Activated CD4-positive, alpha-beta T cell treated with anti-CD3 and anti-CD28 coated beads for 24 hours (primary cell): ENCODE results near the gene ADGRA1.
"Not testable (repeated sequence)": the region's sequence is repeated elsewhere in the genome, so short reads cannot be mapped to it uniquely, and the experiment has no call there.

Experiments
- DNase-seq, 2 donors: peaks; one replicate each; pipeline ENCODE4 v3.0.0-alpha.2; 2020; ENCODE audit warnings: low read depth in 2 of 2

The ADGRA1 gene

GRCh38 chr10:133087679-133088178 is at the start of gene ADGRA1:
Gene ADGRA1, plus strand, starts transcription at chr10:133087924. Its CDS starts 986 bp downstream, at chr10:133088910.
- DNase-seq, result no peak

GRCh38 chr10:133038036-133038823 is 49.5 kb upstream of the ADGRA1 start:
- no peak for DNase-seq

- no peak for DNase-seq
These were observed 48.5 kb upstream of the ADGRA1 start for GRCh38 chr10:133039107-133039802.

- no peak for DNase-seq
These were observed 47.9 kb upstream of the ADGRA1 start for GRCh38 chr10:133039803-133040165.

- DNase-seq, result no peak
These were observed 47.5 kb upstream of the ADGRA1 start for GRCh38 chr10:133040198-133040597.

GRCh38 chr10:133041101-133041500 is 46.6 kb upstream of the ADGRA1 start:
- DNase-seq, result no peak

GRCh38 chr10:133042061-133042460 is 45.7 kb upstream of the ADGRA1 start:
- no peak for DNase-seq

GRCh38 chr10:133042816-133043215 is 44.9 kb upstream of the ADGRA1 start:
- no peak for DNase-seq

- DNase-seq, result no peak
These were observed 44.0 kb upstream of the ADGRA1 start for GRCh38 chr10:133043541-133044225.

- no peak for DNase-seq
These were observed 43.3 kb upstream of the ADGRA1 start for GRCh38 chr10:133044401-133044811.

GRCh38 chr10:133045556-133046389 is 42.0 kb upstream of the ADGRA1 start:
- DNase-seq, result no peak

- DNase-seq, result no peak
These were observed 41.3 kb upstream of the ADGRA1 start for GRCh38 chr10:133046390-133046765.

GRCh38 chr10:133047526-133048123 is 40.1 kb upstream of the ADGRA1 start:
- no peak for DNase-seq

GRCh38 chr10:133048266-133048665 is 39.5 kb upstream of the ADGRA1 start:
- no peak for DNase-seq

- DNase-seq, result no peak
These were observed 38.8 kb upstream of the ADGRA1 start for GRCh38 chr10:133048926-133049325.

GRCh38 chr10:133049639-133050038 is 38.1 kb upstream of the ADGRA1 start:
- no peak for DNase-seq

- no peak for DNase-seq
These were observed 37.4 kb upstream of the ADGRA1 start for GRCh38 chr10:133050371-133050770.

GRCh38 chr10:133052076-133052475 is 35.6 kb upstream of the ADGRA1 start:
- no peak for DNase-seq

GRCh38 chr10:133053527-133054133 is 34.1 kb upstream of the ADGRA1 start:
- not testable (repeated sequence) for DNase-seq

- no peak for DNase-seq
These were observed 32.3 kb upstream of the ADGRA1 start for GRCh38 chr10:133055470-133055869.

GRCh38 chr10:133056001-133056400 is 31.7 kb upstream of the ADGRA1 start:
- DNase-seq, result no peak
